Keratinocyte (primary cell): Measurements from ENCODE around the gene ZNF214. TPM values are rescaled to one million over a fixed set of nuclear protein-coding genes. Genes with fewer than 3 reads are reported as not detected.

Source experiments
- DNase-seq: peaks from one replicate; pipeline ENCODE4 v3.0.0-alpha.2; 2011; ENCODE audit warnings: low read depth, missing footprints, low spot score
- FAIRE-seq: peaks from 2 replicates; lab custom pipeline; 2011; peaks lifted over from hg19 to GRCh38; lab: Jason Lieb, UNC
- H2AFZ ChIP-seq: 2 replicates; pipeline ENCODE4 v1.6.0; 2012; ENCODE audit warnings: low read length, control low read depth, inconsistent platforms; ENCODE audit not compliant: control insufficient read depth
- H3K27ac ChIP-seq: 2 replicates; pipeline ENCODE4 v1.5.1; 2011; ENCODE audit warnings: low read length; ENCODE audit not compliant: control insufficient read depth, insufficient read depth
- H3K27me3 ChIP-seq: 3 replicates; pipeline ENCODE4 v1.6.0; 2011; ENCODE audit warnings: low read length; ENCODE audit not compliant: control insufficient read depth, insufficient read depth; ENCODE audit errors: extremely low read depth
- H3K36me3 ChIP-seq, 2 experiments: 2 replicates in 1 of 2; 3 replicates in 1 of 2; pipeline ENCODE4 v1.5.1; 2011; ENCODE audit warnings: low read length in 2 of 2, mild to moderate bottlenecking in 1 of 2; ENCODE audit not compliant: control insufficient read depth in 2 of 2, insufficient read depth in 2 of 2; ENCODE audit errors: extremely low read depth in 1 of 2
- H3K4me1 ChIP-seq: 3 replicates; pipeline ENCODE4 v1.5.1; 2011; ENCODE audit warnings: low read length; ENCODE audit not compliant: control insufficient read depth, insufficient read depth; ENCODE audit errors: extremely low read depth
- H3K4me2 ChIP-seq: 3 replicates; pipeline ENCODE4 v1.6.0; 2011; ENCODE audit warnings: low read depth, low read length; ENCODE audit not compliant: control insufficient read depth, insufficient read depth; ENCODE audit errors: extremely low read depth
- H3K4me3 ChIP-seq, 3 experiments: fragments of 200-600 bp in 1 of 3; sonication (generic) in 1 of 3; 2 replicates in 2 of 3; 3 replicates in 1 of 3; pipeline ENCODE4 v1.5.1; 2011 to 2016; ENCODE audit warnings: low read length in 3 of 3, mild to moderate bottlenecking in 3 of 3, control low read depth in 2 of 3, inconsistent platforms in 1 of 3, low read depth in 1 of 3, mixed read lengths in 1 of 3, mixed run types in 1 of 3, moderate library complexity in 1 of 3; ENCODE audit not compliant: control insufficient read depth in 2 of 3, insufficient read depth in 2 of 3; ENCODE audit errors: extremely low read depth in 1 of 3
- H3K79me2 ChIP-seq: 2 replicates; pipeline ENCODE4 v1.6.0; 2012; ENCODE audit warnings: low read length; ENCODE audit not compliant: control insufficient read depth, insufficient read depth
- H3K9ac ChIP-seq: 3 replicates; pipeline ENCODE4 v1.6.0; 2011; ENCODE audit warnings: low read length; ENCODE audit not compliant: control insufficient read depth, insufficient read depth; ENCODE audit errors: extremely low read depth
- H3K9me1 ChIP-seq: 3 replicates; pipeline ENCODE4 v1.6.0; 2011; ENCODE audit warnings: low read length; ENCODE audit not compliant: control insufficient read depth, insufficient read depth; ENCODE audit errors: extremely low read depth
- H3K9me3 ChIP-seq: 2 replicates; pipeline ENCODE4 v1.5.1; 2012; ENCODE audit warnings: low read depth, low read length; ENCODE audit not compliant: control insufficient read depth
- H4K20me1 ChIP-seq: 3 replicates; pipeline ENCODE4 v1.6.0; 2011; ENCODE audit warnings: low read length; ENCODE audit not compliant: control insufficient read depth, insufficient read depth; ENCODE audit errors: extremely low read depth
- CTCF ChIP-seq, 3 experiments: IDR thresholded peaks in 1 of 3; conservative IDR thresholded peaks in 1 of 3; optimal IDR thresholded peaks in 1 of 3; 2 replicates in 2 of 3; 3 replicates in 1 of 3; pipeline versions ENCODE3 to v1.5.1; 2011; ENCODE audit warnings: low read length in 3 of 3, mild to moderate bottlenecking in 3 of 3, moderate library complexity in 2 of 3, control low read depth in 1 of 3, inconsistent platforms in 1 of 3; ENCODE audit not compliant: insufficient read depth in 2 of 3; ENCODE audit errors: extremely low read depth in 1 of 3
- EZH2 ChIP-seq: IDR thresholded peaks from one replicate; pipeline ENCODE4 v1.6.1; 2012; ENCODE audit warnings: inconsistent platforms, mild to moderate bottlenecking, low read length, moderate library complexity
- dilution Hi-C: fragments of 300-500 bp; cut with MboI; formaldehyde crosslinking; loops from one replicate; pipeline ENCODE4 v1.7.0; 2020; ENCODE audit warnings: low sequenced_read_pairs; ENCODE audit not compliant: extremely low pct_ligation_motif_present
- polyA plus RNA-seq, 5 experiments: library from polyadenylated mRNA; depleted of rRNA in 3 of 5; stranded (reverse) in 3 of 5; stranded (forward) in 1 of 5; unstranded in 1 of 5; fragments of >200 nt; gene quantifications; 1 replicate in 1 of 5; 2 replicates in 3 of 5; 3 replicates in 1 of 5; pipeline versions ENCODE4 v1.2.1 to v1.2.3, GENCODE V29; 2011 to 2012; ENCODE audit warnings: missing spikeins in 2 of 5, low read depth in 1 of 5, low replicate concordance in 1 of 5

Gene ZNF214
- polyA plus RNA-seq, 1 donor (not counting 4 experiments of a cell fraction or from before 2014, with no cell fraction given) = 1.1 TPM

GRCh38 chr11:7016011-7016410 is 4.1 kb downstream of the ZNF214 start:
- H3K27me3 ChIP-seq = no peaks in the 10 kb centered on the region
- FAIRE-seq = no peak
- no peaks in the 10 kb centered on the region for H3K36me3 ChIP-seq
- H3K4me1 ChIP-seq = peaks cover 4% of the 10 kb centered on the region
- H3K9ac ChIP-seq = no peak overlapping the region
- no peak overlapping the region for H3K4me2 ChIP-seq
- H3K27ac ChIP-seq = peak overlapping the region; percentile 8
- dilution Hi-C loops = no loop called here
- TF ChIP-seq CTCF (optimal IDR thresholded peaks at IDR 0.05 in 1 of 3, IDR thresholded peaks at IDR 0.05 in 1 of 3, conservative IDR thresholded peaks at IDR 0.05 in 1 of 3; ENCODE audit: extremely low read depth in 1 of 3, insufficient read depth in 2 of 3, low read length in 3 of 3) = no peak
- no peak for TF ChIP-seq EZH2
- H3K9me1 ChIP-seq = no peaks in the 10 kb centered on the region
- DNase-seq = no peak
- no peaks in the 10 kb centered on the region for H3K79me2 ChIP-seq
- no peak overlapping the region for H3K4me3 ChIP-seq
- H4K20me1 ChIP-seq = no peaks in the 10 kb centered on the region
- H2AFZ ChIP-seq = no peak overlapping the region
- no peaks in the 10 kb centered on the region for H3K9me3 ChIP-seq

GRCh38 chr11:7014118-7014517 is 6.0 kb downstream of the ZNF214 start:
- TF ChIP-seq CTCF (optimal IDR thresholded peaks at IDR 0.05 in 1 of 3, IDR thresholded peaks at IDR 0.05 in 1 of 3, conservative IDR thresholded peaks at IDR 0.05 in 1 of 3; ENCODE audit: extremely low read depth in 1 of 3, insufficient read depth in 2 of 3, low read length in 3 of 3) (no peak), EZH2 (no peak)
- Histone ChIP-seq H3K9me1 (no peaks in the 10 kb centered on the region), H4K20me1 (no peaks in the 10 kb centered on the region), H3K9me3 (no peaks in the 10 kb centered on the region), H3K9ac (no peak overlapping the region), H3K4me2 (no peak overlapping the region), H3K4me3 (no peak overlapping the region), H3K27ac (no peak overlapping the region), H3K4me1 (no peaks in the 10 kb centered on the region), H3K36me3 (no peaks in the 10 kb centered on the region), H2AFZ (no peak overlapping the region), H3K79me2 (no peaks in the 10 kb centered on the region), H3K27me3 (no peaks in the 10 kb centered on the region)
- dilution Hi-C loops = no loop called here
- DNase-seq = no peak
- no peak for FAIRE-seq
